ENCODE results near the gene TTC34.

- TF ChIP-seq POLR2A (IDR thresholded peaks at IDR 0.05) (no peak), CTCF (IDR thresholded peaks at IDR 0.05) (no peak)
Observed at GRCh38 chr1:2848006-2848670, 46.6 kb upstream of the TTC34 start.
